Upper lobe of left lung (tissue), 6 donors: ENCODE measurements around the gene NFATC2. TPM values are rescaled to one million over a fixed set of nuclear protein-coding genes. Genes with fewer than 3 reads are reported as not detected.
A peak's percentile ranks its signal among the peaks of the same experiment; 100 is the strongest.

Experiments used
- ATAC-seq, 2 donors: fragments of 200-7000 bp; cut with Tn5 transposase; one replicate each; pipeline ENCODE4 v1.9.1; 2022; ENCODE audit warnings: mild to moderate bottlenecking in 2 of 2, moderate library complexity in 2 of 2; ENCODE audit not compliant: low FRiP score in 2 of 2
- DNase-seq, 2 donors: peaks; one replicate each; pipeline ENCODE4 v3.0.0-alpha.2; 2019 to 2020
- H3K27ac ChIP-seq, 4 donors: fragments of 200-600 bp; sonication (generic); one replicate each; pipeline ENCODE4 v1.5.1; 2016 to 2019
- H3K27me3 ChIP-seq, 4 donors: fragments of 200-600 bp; sonication (generic); one replicate each; pipeline ENCODE4 v1.5.1; 2017 to 2019
- H3K36me3 ChIP-seq, 4 donors: fragments of 200-600 bp; sonication (generic); one replicate each; pipeline ENCODE4 v1.5.1; 2016 to 2019
- H3K4me1 ChIP-seq, 4 donors: fragments of 200-600 bp; sonication (generic); one replicate each; pipeline ENCODE4 v1.5.1; 2018 to 2019
- H3K4me3 ChIP-seq, 4 donors: fragments of 200-600 bp; sonication (generic); one replicate each; pipeline ENCODE4 v1.5.1; 2017 to 2019; ENCODE audit warnings: mild to moderate bottlenecking in 2 of 4, moderate library complexity in 1 of 4
- H3K9me3 ChIP-seq, 4 donors: fragments of 200-600 bp; sonication (generic); one replicate each; pipeline ENCODE4 v1.5.1; 2018 to 2019
- CTCF ChIP-seq, 6 experiments: fragments of 450-650 bp in 4 of 6; fragments of 200-600 bp in 2 of 6; sonication (generic) in 2 of 6; IDR thresholded peaks; one replicate each; pipeline ENCODE4 v1.5.1; 2016 to 2019; ENCODE audit warnings: antibody characterized with exemption in 6 of 6
- EP300 ChIP-seq, 4 donors: sonication (generic); formaldehyde crosslinking; IDR thresholded peaks; one replicate each; pipeline ENCODE4 v1.5.1; 2017; ENCODE audit warnings: antibody characterized with exemption in 4 of 4, control low read depth in 2 of 4
- POLR2A ChIP-seq, 4 donors: fragments of 450-650 bp; IDR thresholded peaks; one replicate each; pipeline ENCODE4 v1.5.1; 2016 to 2017; ENCODE audit warnings: antibody characterized with exemption in 4 of 4, mild to moderate bottlenecking in 2 of 4
- POLR2AphosphoS5 ChIP-seq, 2 donors: sonication (generic); formaldehyde crosslinking; IDR thresholded peaks; one replicate each; pipeline ENCODE4 v1.5.1; 2017; ENCODE audit warnings: antibody characterized with exemption in 2 of 2
- WGBS, 2 donors: methylation state at CpG; one replicate each; pipeline ENCODE4 v1.1.5; 2017 to 2018; 5-methylcytosine and 5-hydroxymethylcytosine counted together
- total RNA-seq, 6 donors: library from RNA; depleted of rRNA in 4 of 6; stranded (reverse); fragments of >200 nt in 4 of 6; gene quantifications; one replicate each; pipeline versions ENCODE4 v1.1.0 to v1.2.1, GENCODE V29; 2016 to 2021
- donor health status: DM: no; HTN: no; CAD: no; lungs with moderate emphysema.
- donor health status: DM: no; HTN: yes; CAD: no; lungs with severe emphysema.

The NFATC2 gene
- total RNA-seq, 6 donors from 2014 or later = 5.1 to 28.1 (median 7.6) TPM

DNA sequence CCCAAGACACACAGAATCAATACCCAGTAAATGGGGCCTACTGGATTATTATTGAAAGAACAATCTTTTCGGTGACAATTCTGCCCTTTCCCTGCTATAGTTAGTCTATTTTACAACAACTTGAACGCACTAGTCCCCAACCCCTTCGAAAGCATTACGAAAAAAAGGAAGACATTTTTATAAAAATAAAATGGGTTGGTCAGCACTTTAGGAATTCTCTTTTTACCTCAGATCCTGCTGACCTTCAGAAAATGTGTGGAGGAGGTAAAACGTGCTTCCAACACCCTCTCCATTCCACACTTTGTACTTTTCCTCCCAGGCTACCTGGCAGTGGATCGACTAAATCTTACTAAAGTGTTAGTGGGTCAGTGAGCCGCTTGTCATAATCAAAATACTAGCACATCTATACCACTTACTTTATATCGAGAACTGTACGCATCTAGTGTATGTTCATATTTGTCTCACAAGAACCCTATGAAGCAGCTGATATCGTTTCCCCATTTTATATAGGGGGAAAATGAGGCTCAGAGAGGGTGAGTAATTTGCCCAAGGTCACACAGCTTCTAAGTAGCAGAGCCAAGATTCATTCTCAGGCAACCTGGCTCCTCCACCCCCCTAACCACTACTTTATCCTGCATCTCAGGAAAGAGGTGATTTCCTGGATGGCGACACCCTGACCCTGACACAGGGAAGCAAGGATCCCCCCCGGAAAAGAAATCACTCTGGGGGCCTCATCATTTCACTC lies 10.6 kb downstream of the NFATC2 start:
- TF ChIP-seq POLR2A (IDR thresholded peaks at IDR 0.05) = no peak
- TF ChIP-seq POLR2AphosphoS5 (IDR thresholded peaks at IDR 0.05) = no peak
- no peak for TF ChIP-seq CTCF (IDR thresholded peaks at IDR 0.05)
- TF ChIP-seq EP300 (IDR thresholded peaks at IDR 0.05) = no peak
- no peaks in the 10 kb centered on the region for H3K27me3 ChIP-seq
- ATAC-seq (no peak), DNase-seq (no peak)
- H3K4me1 ChIP-seq = peaks cover 0 to 27% (median 3%) of the 10 kb centered on the region in 4 donors
- no peaks in the 10 kb centered on the region for H3K36me3 ChIP-seq
- H3K27ac ChIP-seq = peak overlapping the region in 2 of 4 donors; percentile 54 to 70
- 74 to 75% methylated on average over 12 of the region's 12 CpGs for WGBS, 2 donors
- H3K9me3 ChIP-seq = no peaks in the 10 kb centered on the region
- no peak overlapping the region for H3K4me3 ChIP-seq

GRCh38 chr20:51531141-51531710 lies 11.3 kb downstream of the NFATC2 start:
- H3K36me3 ChIP-seq = no peaks in the 10 kb centered on the region
- TF ChIP-seq POLR2AphosphoS5 (IDR thresholded peaks at IDR 0.05) = no peak
- no peak for TF ChIP-seq POLR2A (IDR thresholded peaks at IDR 0.05)
- no peak for TF ChIP-seq CTCF (IDR thresholded peaks at IDR 0.05)
- no peak for TF ChIP-seq EP300 (IDR thresholded peaks at IDR 0.05)
- H3K9me3 ChIP-seq = no peaks in the 10 kb centered on the region
- ATAC-seq (no peak), DNase-seq (peak in 1 of 2 donors; percentile 59)
- no peaks in the 10 kb centered on the region for H3K27me3 ChIP-seq
- peaks cover 0 to 27% (median 3%) of the 10 kb centered on the region in 4 donors for H3K4me1 ChIP-seq
- no peak overlapping the region for H3K4me3 ChIP-seq
- 91 to 95% methylated on average over 8 to 11 of the region's 11 CpGs for WGBS, 2 donors
- H3K27ac ChIP-seq = no peak overlapping the region

- no peak for DNase-seq
- Histone ChIP-seq H3K27ac (no peak overlapping the region), H3K36me3 (no peaks in the 10 kb centered on the region), H3K9me3 (no peaks in the 10 kb centered on the region), H3K27me3 (no peaks in the 10 kb centered on the region), H3K4me1 (peaks cover 5 to 30% (median 12%) of the 10 kb centered on the region in 4 donors), H3K4me3 (no peak overlapping the region)
- WGBS, 2 donors = 66 to 78% methylated on average over 5 of the region's 5 CpGs
- ATAC-seq = no peak
- no peak for TF ChIP-seq POLR2AphosphoS5 (IDR thresholded peaks at IDR 0.05)
- no peak for TF ChIP-seq POLR2A (IDR thresholded peaks at IDR 0.05)
- no peak for TF ChIP-seq EP300 (IDR thresholded peaks at IDR 0.05)
- no peak for TF ChIP-seq CTCF (IDR thresholded peaks at IDR 0.05)
Observed at GRCh38 chr20:51529758-51530157, 12.8 kb downstream of the NFATC2 start.

DNA sequence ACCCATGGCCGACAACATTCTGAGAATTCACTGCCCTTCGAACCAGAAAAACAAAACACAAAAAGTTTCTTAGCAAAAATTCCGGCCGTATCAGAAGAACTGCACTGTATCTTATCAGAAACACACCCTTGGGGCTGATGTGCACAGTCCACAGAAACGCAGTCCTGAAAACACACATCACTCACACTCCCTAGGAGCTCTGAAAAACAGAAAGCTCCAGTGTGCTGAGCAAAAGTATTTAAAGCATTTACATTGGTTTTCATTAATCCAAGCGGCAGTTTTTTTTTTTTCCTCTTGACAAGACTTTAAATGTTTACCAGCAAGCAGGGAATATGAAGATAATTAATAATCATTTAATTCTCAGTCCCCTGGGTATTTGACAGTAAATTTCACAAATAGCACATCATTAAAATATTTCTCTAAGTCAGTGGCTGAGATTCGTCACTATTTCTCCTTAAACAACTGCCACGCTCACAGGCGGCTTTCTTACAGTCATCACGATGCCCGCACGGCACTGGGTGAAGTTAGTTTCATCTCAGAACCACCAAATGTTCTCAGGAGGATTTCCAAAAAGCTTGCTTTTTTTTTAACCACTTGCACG lies 13.3 kb downstream of the NFATC2 start:
- DNase-seq (no peak), ATAC-seq (no peak)
- Histone ChIP-seq H3K9me3 (no peaks in the 10 kb centered on the region), H3K36me3 (no peaks in the 10 kb centered on the region), H3K27me3 (no peaks in the 10 kb centered on the region), H3K4me3 (no peak overlapping the region), H3K4me1 (peaks cover 5 to 30% (median 9%) of the 10 kb centered on the region in 4 donors), H3K27ac (no peak overlapping the region)
- WGBS, 2 donors = 50 to 57% methylated on average over 13 of the region's 13 CpGs
- no peak for TF ChIP-seq POLR2AphosphoS5 (IDR thresholded peaks at IDR 0.05)
- TF ChIP-seq POLR2A (IDR thresholded peaks at IDR 0.05) = no peak
- TF ChIP-seq CTCF (IDR thresholded peaks at IDR 0.05) = no peak
- TF ChIP-seq EP300 (IDR thresholded peaks at IDR 0.05) = no peak
